Thoracic aorta (tissue), 2 donors: ENCODE measurements around the gene FBXO40. TPM values are rescaled to one million over a fixed set of nuclear protein-coding genes. Genes with fewer than 3 reads are reported as not detected.

Source experiments
- ATAC-seq: fragments of 150-250 bp; one replicate; pipeline ENCODE4 v1.8.0; 2017; ENCODE audit warnings: low read depth; ENCODE audit not compliant: insufficient number of reproducible peaks, low FRiP score
- DNase-seq: peaks from one replicate; pipeline ENCODE4 v3.0.0-alpha.2; 2020; ENCODE audit warnings: low spot score
- H3K27ac ChIP-seq, 2 donors: fragments of 200-600 bp; sonication (generic); 1 replicate in 1 of 2; 2 replicates in 1 of 2; pipeline ENCODE4 v1.5.1; 2016; ENCODE audit warnings: mild to moderate bottlenecking in 2 of 2, moderate library complexity in 2 of 2
- H3K27me3 ChIP-seq: fragments of 200-600 bp; sonication (generic); replicated peaks from 2 replicates; pipeline ENCODE4 v1.6.0; 2016; ENCODE audit warnings: mild to moderate bottlenecking; ENCODE audit not compliant: insufficient read depth
- H3K36me3 ChIP-seq: fragments of 200-600 bp; sonication (generic); one replicate; pipeline ENCODE4 v1.5.1; 2016
- H3K4me1 ChIP-seq, 2 donors: fragments of 200-600 bp; sonication (generic); 1 replicate in 1 of 2; 2 replicates in 1 of 2; pipeline versions ENCODE4 v1.5.1 to v1.6.0; 2016; ENCODE audit warnings: low read depth in 2 of 2, mild to moderate bottlenecking in 1 of 2; ENCODE audit not compliant: control insufficient read depth in 1 of 2
- H3K4me3 ChIP-seq: fragments of 200-600 bp; sonication (generic); 2 replicates; pipeline ENCODE4 v1.5.1; 2016; ENCODE audit warnings: mild to moderate bottlenecking
- H3K9me3 ChIP-seq: fragments of 200-600 bp; sonication (generic); 2 replicates; pipeline ENCODE4 v1.5.1; 2016
- total RNA-seq, 2 donors: library from RNA; depleted of rRNA; stranded (reverse); fragments of >200 nt; gene quantifications; one replicate each; pipeline versions ENCODE4 v1.1.0 to v1.2.3, GENCODE V29; 2016
- TF ChIP-seq, protein P1 (sequence below): fragments of 200-600 bp; sonication (generic); IDR thresholded peaks from one replicate; pipeline ENCODE4 v1.5.1; 2019; ENCODE audit warnings: antibody characterized with exemption

Gene FBXO40
- total RNA-seq, 2 donors from 2014 or later, result not detected

DNA sequence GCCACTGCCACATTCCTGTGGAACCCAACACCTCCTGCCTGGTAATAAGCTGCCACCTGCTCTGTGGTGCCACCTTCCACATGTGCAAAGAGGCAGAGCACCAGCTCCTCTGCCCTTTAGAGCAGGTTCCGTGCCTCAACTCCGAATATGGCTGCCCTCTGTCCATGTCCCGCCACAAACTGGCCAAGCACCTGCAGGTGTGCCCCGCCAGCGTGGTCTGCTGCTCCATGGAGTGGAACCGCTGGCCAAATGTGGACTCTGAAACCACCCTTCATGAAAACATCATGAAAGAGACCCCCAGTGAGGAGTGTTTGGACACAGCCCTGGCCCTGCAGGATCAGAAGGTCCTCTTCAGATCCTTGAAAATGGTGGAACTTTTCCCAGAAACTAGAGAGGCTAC is 28.3 kb downstream of the FBXO40 start:
- Histone ChIP-seq H3K4me3 (no peak overlapping the region), H3K4me1 (no peaks in the 10 kb centered on the region), H3K36me3 (no peaks in the 10 kb centered on the region), H3K9me3 (no peaks in the 10 kb centered on the region), H3K27me3 (no peaks in the 10 kb centered on the region), H3K27ac (no peak overlapping the region)
- no peak for ATAC-seq
- DNase-seq, result no peak
- TF ChIP-seq, protein P1, sequence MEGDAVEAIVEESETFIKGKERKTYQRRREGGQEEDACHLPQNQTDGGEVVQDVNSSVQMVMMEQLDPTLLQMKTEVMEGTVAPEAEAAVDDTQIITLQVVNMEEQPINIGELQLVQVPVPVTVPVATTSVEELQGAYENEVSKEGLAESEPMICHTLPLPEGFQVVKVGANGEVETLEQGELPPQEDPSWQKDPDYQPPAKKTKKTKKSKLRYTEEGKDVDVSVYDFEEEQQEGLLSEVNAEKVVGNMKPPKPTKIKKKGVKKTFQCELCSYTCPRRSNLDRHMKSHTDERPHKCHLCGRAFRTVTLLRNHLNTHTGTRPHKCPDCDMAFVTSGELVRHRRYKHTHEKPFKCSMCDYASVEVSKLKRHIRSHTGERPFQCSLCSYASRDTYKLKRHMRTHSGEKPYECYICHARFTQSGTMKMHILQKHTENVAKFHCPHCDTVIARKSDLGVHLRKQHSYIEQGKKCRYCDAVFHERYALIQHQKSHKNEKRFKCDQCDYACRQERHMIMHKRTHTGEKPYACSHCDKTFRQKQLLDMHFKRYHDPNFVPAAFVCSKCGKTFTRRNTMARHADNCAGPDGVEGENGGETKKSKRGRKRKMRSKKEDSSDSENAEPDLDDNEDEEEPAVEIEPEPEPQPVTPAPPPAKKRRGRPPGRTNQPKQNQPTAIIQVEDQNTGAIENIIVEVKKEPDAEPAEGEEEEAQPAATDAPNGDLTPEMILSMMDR, result no peak

DNA sequence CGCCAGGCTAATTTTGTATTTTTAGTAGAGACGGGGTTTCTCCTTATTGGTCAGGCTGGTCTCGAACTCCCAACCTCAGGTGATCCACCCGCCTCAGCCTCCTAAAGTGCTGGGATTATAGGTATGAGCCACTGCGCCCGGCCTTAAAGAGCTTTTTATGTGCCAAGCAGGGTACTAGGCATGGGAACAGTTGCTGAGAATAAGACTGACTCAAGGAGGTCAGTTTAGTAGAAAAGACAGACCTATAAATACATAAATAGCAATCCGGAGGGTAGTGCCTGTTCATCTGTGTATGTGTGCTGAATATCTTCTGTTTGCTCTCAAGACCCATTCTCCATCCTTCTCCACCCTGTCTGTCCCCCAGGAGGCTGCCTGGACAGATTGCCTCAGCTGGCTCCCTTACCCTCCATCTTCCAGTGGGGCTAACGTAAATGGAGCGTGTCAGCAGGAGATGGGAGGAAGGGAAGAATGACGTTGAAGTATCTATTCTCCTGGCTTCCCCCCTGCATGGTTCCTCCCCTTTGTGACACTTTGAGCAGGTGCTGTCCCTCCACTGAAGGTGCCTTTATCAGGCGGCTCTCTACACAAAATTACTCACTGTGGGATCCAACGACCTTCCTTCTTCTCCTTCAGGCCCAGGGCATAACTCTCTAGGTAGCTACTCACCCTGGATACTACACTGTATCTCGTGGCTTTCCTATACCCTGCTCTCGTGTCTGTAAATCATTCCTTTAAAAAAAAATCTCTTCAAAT is 31.1 kb downstream of the FBXO40 start:
- no peaks in the 10 kb centered on the region for H3K27me3 ChIP-seq

DNA sequence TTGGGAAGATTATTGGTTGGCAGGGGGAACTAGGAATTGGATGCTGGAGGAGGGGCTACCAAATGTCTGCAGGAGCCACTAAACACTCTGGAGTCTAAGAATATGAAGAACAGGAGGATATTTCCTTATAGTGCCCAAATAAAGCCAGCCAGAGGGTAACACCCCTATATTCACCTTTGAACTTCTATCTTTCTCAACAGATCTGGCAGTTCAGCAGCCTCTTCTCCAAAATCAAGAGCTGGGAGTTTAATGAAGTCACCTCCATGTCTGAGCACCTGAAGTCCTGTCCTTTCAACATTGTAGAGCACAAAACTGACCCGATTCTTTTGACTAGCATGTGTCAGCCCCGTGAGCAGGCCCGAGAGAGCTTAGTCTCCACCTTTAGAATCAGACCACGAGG is 33.3 kb downstream of the FBXO40 start:
- ATAC-seq, result no peak
- Histone ChIP-seq H3K4me3 (no peak overlapping the region), H3K36me3 (no peaks in the 10 kb centered on the region), H3K27ac (no peak overlapping the region), H3K4me1 (no peaks in the 10 kb centered on the region), H3K27me3 (no peaks in the 10 kb centered on the region), H3K9me3 (no peaks in the 10 kb centered on the region)
- TF ChIP-seq, protein P1, result no peak
- no peak for DNase-seq

More for the DNA sequence above, 31.1 kb downstream of the FBXO40 start:
- no peak overlapping the region for H3K27ac ChIP-seq
- H3K9me3 ChIP-seq, result no peaks in the 10 kb centered on the region
- DNase-seq (no peak), ATAC-seq (no peak)
- H3K36me3 ChIP-seq, result no peaks in the 10 kb centered on the region
- H3K4me1 ChIP-seq, result no peaks in the 10 kb centered on the region
- H3K4me3 ChIP-seq, result no peak overlapping the region
- TF ChIP-seq, protein P1, result no peak

DNA sequence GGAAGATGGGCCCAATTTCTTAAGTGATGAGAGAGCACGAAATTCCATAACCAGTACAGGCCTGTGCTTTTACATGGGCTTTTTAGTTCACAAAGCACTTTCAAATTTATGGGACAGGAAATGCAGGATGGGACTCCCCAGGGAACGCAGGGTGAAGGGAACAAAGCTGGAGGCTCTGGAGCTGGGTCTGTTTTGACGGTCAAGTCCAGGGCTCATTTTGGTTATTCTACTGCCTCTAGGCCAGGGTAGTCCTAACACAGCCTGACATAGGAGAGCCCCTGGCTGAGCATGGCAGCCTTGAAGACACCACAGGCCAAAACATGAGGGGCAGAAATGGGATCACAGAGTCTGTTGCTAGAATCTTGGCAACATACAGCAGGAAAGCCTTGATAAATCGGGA is 34.0 kb downstream of the FBXO40 start:
- Histone ChIP-seq H3K27me3 (no peaks in the 10 kb centered on the region), H3K36me3 (no peaks in the 10 kb centered on the region), H3K4me3 (no peak overlapping the region), H3K4me1 (no peaks in the 10 kb centered on the region), H3K27ac (no peak overlapping the region), H3K9me3 (no peaks in the 10 kb centered on the region)
- no peak for ATAC-seq
- TF ChIP-seq, protein P1, result no peak
- DNase-seq, result no peak

DNA sequence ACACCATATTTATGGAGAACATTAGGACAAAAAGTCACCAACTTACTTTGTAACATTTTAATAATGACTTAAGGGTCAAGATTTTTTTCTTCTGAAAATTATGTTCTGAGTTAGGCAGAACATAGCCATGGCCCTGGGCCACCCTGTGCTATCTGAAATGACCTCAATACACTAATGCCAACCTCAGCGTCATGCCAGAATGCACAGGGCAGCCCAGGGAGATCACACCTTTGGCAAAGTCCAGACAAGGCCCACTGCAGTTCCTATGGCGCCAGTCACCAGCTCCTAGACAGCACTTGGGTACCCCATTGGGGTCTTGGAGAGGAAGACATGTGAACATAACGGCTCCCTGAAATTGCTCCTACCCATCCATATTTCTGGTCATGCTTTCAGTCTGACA is 34.4 kb downstream of the FBXO40 start:
- H3K27me3 ChIP-seq, result no peaks in the 10 kb centered on the region
- H3K9me3 ChIP-seq, result no peaks in the 10 kb centered on the region
- no peak for DNase-seq
- TF ChIP-seq, protein P1, result no peak
- H3K4me1 ChIP-seq, result no peaks in the 10 kb centered on the region
- H3K27ac ChIP-seq, result no peak overlapping the region
- H3K36me3 ChIP-seq, result no peaks in the 10 kb centered on the region
- no peak overlapping the region for H3K4me3 ChIP-seq
- ATAC-seq, result no peak
